Mesothelial cell of epicardium (in vitro differentiated cells): ENCODE data around the gene VSIG10L2. TPM values are rescaled to one million over a fixed set of nuclear protein-coding genes. Genes with fewer than 3 reads are reported as not detected.

Source experiments
- DNase-seq, 2 experiments: peaks; one replicate each; pipeline ENCODE4 v3.0.0; 2021; ENCODE audit warnings: low spot score in 2 of 2; ENCODE audit not compliant: unreplicated experiment in 2 of 2
- H3K27ac Mint-ChIP-seq: 2 replicates; pipeline ENCODE4 v1.8.0; 2021; ENCODE audit warnings: mixed read lengths
- H3K27me3 Mint-ChIP-seq: 2 replicates; pipeline ENCODE4 v1.8.0; 2021; ENCODE audit warnings: low read depth, mixed read lengths
- H3K36me3 Mint-ChIP-seq: 2 replicates; pipeline ENCODE4 v1.8.0; 2021; ENCODE audit warnings: mixed read lengths
- H3K4me1 Mint-ChIP-seq: 2 replicates; pipeline ENCODE4 v1.8.0; 2021; ENCODE audit warnings: mixed read lengths
- H3K4me3 Mint-ChIP-seq: 2 replicates; pipeline ENCODE4 v1.8.0; 2021; ENCODE audit warnings: mild to moderate bottlenecking, moderate library complexity, mixed read lengths
- H3K9me3 Mint-ChIP-seq: 2 replicates; pipeline ENCODE4 v1.8.0; 2021; ENCODE audit warnings: mixed read lengths
- CTCF ChIP-seq: fragments of 200-600 bp; sonication (generic); IDR thresholded peaks from one replicate; pipeline ENCODE4 v1.5.0; 2021; ENCODE audit warnings: antibody characterized with exemption; ENCODE audit not compliant: unreplicated experiment
- total RNA-seq: library from RNA; stranded (reverse); gene quantifications from 3 replicates; pipeline ENCODE4 v1.2.1, GENCODE V29; 2021

VSIG10L2 gene
- total RNA-seq = not detected in 3 replicates

GRCh38 chr11:125945797-125946520 lies at the start of gene VSIG10L2:
Gene VSIG10L2, plus strand, starts transcription at chr11:125946044. Its CDS starts 12 bp downstream, at chr11:125946056.
- Mint-ChIP-seq H3K27me3 (peaks cover 2% of the 10 kb centered on the region), H3K9me3 (no peaks in the 10 kb centered on the region), H3K27ac (no peak within 1 kb of the TSS), H3K4me3 (no peak within 1 kb of the TSS), H3K36me3 (no peaks in the 10 kb centered on the region), H3K4me1 (peaks cover 18% of the 10 kb centered on the region)
- no peak for DNase-seq
- TF ChIP-seq CTCF = no peak

GRCh38 chr11:125901872-125902271 lies 44.0 kb upstream of the VSIG10L2 start:
- no peak for TF ChIP-seq CTCF
- Mint-ChIP-seq H3K4me1 (peaks cover 19% of the 10 kb centered on the region), H3K27me3 (peaks cover 32% of the 10 kb centered on the region), H3K4me3 (peak overlapping the region; percentile 61), H3K9me3 (no peaks in the 10 kb centered on the region), H3K27ac (peak overlapping the region; percentile 74), H3K36me3 (peaks cover 15% of the 10 kb centered on the region)
- DNase-seq = no peak

- Mint-ChIP-seq H3K4me1 (peaks cover 19% of the 10 kb centered on the region), H3K27ac (peak overlapping the region; percentile 95), H3K36me3 (peaks cover 15% of the 10 kb centered on the region), H3K4me3 (peak overlapping the region; percentile 96), H3K9me3 (no peaks in the 10 kb centered on the region), H3K27me3 (peaks cover 38% of the 10 kb centered on the region)
- no peak for DNase-seq
- no peak for TF ChIP-seq CTCF
Measured at GRCh38 chr11:125902277-125902926, 43.4 kb upstream of the VSIG10L2 start.

GRCh38 chr11:125902927-125903710 lies 42.7 kb upstream of the VSIG10L2 start, which contains the start of gene PUS3:
Gene PUS3, minus strand, starts transcription at chr11:125903206. Its CDS starts 6,922 bp downstream, at chr11:125896284.
- H3K9me3 Mint-ChIP-seq = no peaks in the 10 kb centered on the region
- no peak for TF ChIP-seq CTCF
- H3K27ac Mint-ChIP-seq = peak within 1 kb of the TSS; percentile 95
- H3K27me3 Mint-ChIP-seq = peaks cover 45% of the 10 kb centered on the region
- H3K36me3 Mint-ChIP-seq = peaks cover 11% of the 10 kb centered on the region
- peak; percentile 73 to 88 for DNase-seq
- H3K4me3 Mint-ChIP-seq = peak within 1 kb of the TSS; percentile 96
- H3K4me1 Mint-ChIP-seq = peaks cover 19% of the 10 kb centered on the region

- Mint-ChIP-seq H3K4me3 (peak within 1 kb of the TSS; percentile 96), H3K36me3 (peaks cover 11% of the 10 kb centered on the region), H3K27me3 (peaks cover 52% of the 10 kb centered on the region), H3K4me1 (peaks cover 24% of the 10 kb centered on the region), H3K9me3 (no peaks in the 10 kb centered on the region), H3K27ac (peak within 1 kb of the TSS; percentile 95)
- no peak for TF ChIP-seq CTCF
- DNase-seq = no peak
Measured at GRCh38 chr11:125903711-125904659, 41.9 kb upstream of the VSIG10L2 start, which contains the start of gene DDX25. Gene DDX25, plus strand, starts transcription at chr11:125904508. Its CDS starts 10 bp downstream, at chr11:125904518.
